A673 (cell line): ENCODE data around the gene TTYH3. TPM values are rescaled to one million over a fixed set of nuclear protein-coding genes. Genes with fewer than 3 reads are reported as not detected.
A peak's percentile ranks its signal among the peaks of the same experiment; 100 is the strongest.

Experiments used
- BruUV-seq: library from RNA; stranded (reverse); fragments of 400-500 nt; replicated peaks from 2 replicates; lab custom pipeline; 2021; lab: Mats Ljungman, UMichigan
- CTCF ChIA-PET: fragments of 300-600 bp; sonication (Branson Sonifier 250); formaldehyde crosslinking; loops from one replicate; lab custom pipeline; 2022; ENCODE audit warnings: antibody characterized with exemption; lab: Charles Lee
- POLR2A ChIA-PET: fragments of 300-600 bp; sonication (Branson Sonifier 250); formaldehyde crosslinking; loops from one replicate; lab custom pipeline; 2022; ENCODE audit warnings: antibody characterized with exemption; ENCODE audit not compliant: low non-redundant PET; lab: Charles Lee
- DNase-seq: peaks from one replicate; pipeline ENCODE4 v3.0.0-alpha.2; 2015; ENCODE audit warnings: low spot score
- H3K27ac ChIP-seq: fragments of 200-600 bp; sonication (generic); 2 replicates; pipeline ENCODE4 v1.5.1; 2016; ENCODE audit warnings: mixed run types, low read depth, mild to moderate bottlenecking, mixed read lengths, antibody characterized with exemption, low read length; ENCODE audit not compliant: poor library complexity, severe bottlenecking
- H3K27me3 ChIP-seq: fragments of 200-600 bp; sonication (generic); replicated peaks from 2 replicates; pipeline ENCODE4 v1.6.1; 2017; ENCODE audit warnings: mixed run types, low read depth, mild to moderate bottlenecking, mixed read lengths, antibody characterized with exemption, low read length; ENCODE audit not compliant: insufficient read depth, poor library complexity
- H3K36me3 ChIP-seq: fragments of 200-600 bp; sonication (generic); 2 replicates; pipeline ENCODE4 v1.6.1; 2016; ENCODE audit warnings: mixed run types, mild to moderate bottlenecking, mixed read lengths, antibody characterized with exemption, low read length; ENCODE audit not compliant: insufficient read depth, poor library complexity, severe bottlenecking
- H3K4me1 ChIP-seq: fragments of 200-600 bp; sonication (generic); 2 replicates; pipeline ENCODE4 v1.6.1; 2017; ENCODE audit warnings: mixed run types, mild to moderate bottlenecking, mixed read lengths, antibody characterized with exemption, low read length; ENCODE audit not compliant: insufficient read depth, poor library complexity, severe bottlenecking
- H3K4me3 ChIP-seq: fragments of 200-600 bp; sonication (generic); 2 replicates; pipeline ENCODE4 v1.5.1; 2016; ENCODE audit warnings: low read depth, mixed run types, mild to moderate bottlenecking, mixed read lengths, low read length; ENCODE audit not compliant: poor library complexity, severe bottlenecking
- H3K9me3 ChIP-seq: fragments of 200-600 bp; sonication (generic); 2 replicates; pipeline ENCODE4 v1.6.1; 2016; ENCODE audit warnings: mixed run types, low read depth, mild to moderate bottlenecking, mixed read lengths, antibody characterized with exemption, low read length; ENCODE audit not compliant: poor library complexity, severe bottlenecking
- CTCF ChIP-seq: fragments of 300-800, 200-600 bp; sonication (generic); conservative IDR thresholded peaks from 2 replicates; pipeline ENCODE4 v1.5.1; 2017; ENCODE audit warnings: low read depth, mild to moderate bottlenecking, antibody characterized with exemption, low read length, moderate library complexity, mixed read lengths
- EZH2 ChIP-seq: fragments of 200-600 bp; sonication (generic); IDR thresholded peaks from 2 replicates; pipeline ENCODE4 v1.6.1; 2017; ENCODE audit warnings: borderline replicate concordance, low read depth, mild to moderate bottlenecking, mixed read lengths, antibody characterized with exemption, low read length; ENCODE audit not compliant: poor library complexity, severe bottlenecking
- intact Hi-C: fragments of 100-400 bp; cut with micrococcal nuclease; formaldehyde crosslinking; loops from one replicate; pipeline ENCODE4 v1.10.0; 2022; ENCODE audit not compliant: unreplicated experiment
- total RNA-seq: library from RNA; stranded (reverse); gene quantifications from 2 replicates; pipeline ENCODE4 v1.2.3, GENCODE V29; 2021

The TTYH3 gene
- total RNA-seq, 1 experiment from 2014 or later, result 248 TPM

DNA sequence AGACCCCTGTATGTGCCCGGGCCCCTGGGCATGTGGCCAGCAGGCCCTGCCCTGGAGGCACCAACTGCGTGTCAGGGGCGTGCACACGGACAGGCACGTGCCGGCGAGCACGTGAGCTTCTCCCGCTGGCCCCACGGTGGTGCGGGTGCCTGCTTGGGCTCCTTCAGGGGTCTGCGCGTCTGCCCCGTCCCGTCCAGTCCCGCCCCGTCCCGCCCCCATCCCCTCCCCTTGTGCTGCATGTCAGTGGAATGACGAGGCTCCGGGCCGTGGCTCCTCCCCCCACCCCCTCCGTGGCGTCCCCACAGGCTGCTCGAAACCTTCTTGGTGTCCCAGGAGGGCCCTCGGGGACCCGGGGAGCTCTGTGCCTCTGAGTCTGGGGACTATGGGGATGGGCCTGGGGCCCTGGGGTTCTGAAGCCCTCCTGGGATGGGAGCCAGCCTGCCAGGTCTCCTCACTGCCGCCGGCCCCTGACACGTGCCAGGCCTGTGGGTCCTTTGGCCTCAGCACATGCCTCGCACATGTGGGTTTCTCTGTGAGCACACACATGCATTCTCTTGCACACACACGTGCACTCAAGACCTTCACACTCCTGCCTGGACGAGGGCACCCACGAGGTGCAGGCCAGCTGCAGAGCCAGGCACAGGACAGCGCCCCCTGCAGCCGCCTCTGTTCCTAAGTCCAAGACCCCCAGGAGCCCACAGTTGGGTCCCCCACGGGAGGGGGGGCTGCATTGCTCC lies 28.7 kb downstream of the TTYH3 start:
- peak; percentile 47 for DNase-seq
- Histone ChIP-seq H3K4me3 (no peak overlapping the region), H3K9me3 (no peaks in the 10 kb centered on the region), H3K4me1 (no peaks in the 10 kb centered on the region), H3K27ac (no peak overlapping the region), H3K27me3 (no peaks in the 10 kb centered on the region), H3K36me3 (peaks cover 34% of the 10 kb centered on the region)
- TF ChIP-seq CTCF (peak; percentile 48), EZH2 (no peak)
- POLR2A ChIA-PET, result no interaction called here
- intact Hi-C loops, result no loop called here
- CTCF ChIA-PET, result no interaction called here
- BruUV-seq, result no TSS peak

DNA sequence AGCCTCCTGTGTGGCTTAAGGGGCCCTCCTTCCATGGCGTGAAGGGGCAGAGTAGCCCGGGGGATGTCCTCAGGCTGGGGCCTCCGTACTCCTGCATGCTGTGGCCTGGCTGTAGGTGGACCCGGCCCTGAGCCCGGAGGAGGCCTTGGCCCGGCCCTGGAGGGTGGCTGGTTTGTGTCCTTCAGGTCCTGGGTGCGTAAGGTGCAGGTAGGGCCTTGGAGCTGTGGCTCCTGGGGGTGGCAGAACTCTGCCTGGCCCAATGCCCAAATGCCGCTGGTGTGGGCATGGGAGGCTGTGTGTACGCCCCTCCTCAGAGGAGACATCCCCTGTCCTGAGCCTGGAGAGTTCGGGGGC lies 29.3 kb downstream of the TTYH3 start:
- no peaks in the 10 kb centered on the region for H3K27me3 ChIP-seq
- H3K9me3 ChIP-seq, result no peaks in the 10 kb centered on the region
- no peaks in the 10 kb centered on the region for H3K4me1 ChIP-seq
- TF ChIP-seq CTCF (0 out of 2 replicates have a peak, but pooled peaks have one; percentile 5), EZH2 (no peak)
- H3K27ac ChIP-seq, result no peak overlapping the region
- intact Hi-C loops, result no loop called here
- H3K36me3 ChIP-seq, result peaks cover 30% of the 10 kb centered on the region
- DNase-seq, result no peak
- CTCF ChIA-PET, result no interaction called here
- no TSS peak for BruUV-seq
- POLR2A ChIA-PET, result no interaction called here
- no peak overlapping the region for H3K4me3 ChIP-seq

DNA sequence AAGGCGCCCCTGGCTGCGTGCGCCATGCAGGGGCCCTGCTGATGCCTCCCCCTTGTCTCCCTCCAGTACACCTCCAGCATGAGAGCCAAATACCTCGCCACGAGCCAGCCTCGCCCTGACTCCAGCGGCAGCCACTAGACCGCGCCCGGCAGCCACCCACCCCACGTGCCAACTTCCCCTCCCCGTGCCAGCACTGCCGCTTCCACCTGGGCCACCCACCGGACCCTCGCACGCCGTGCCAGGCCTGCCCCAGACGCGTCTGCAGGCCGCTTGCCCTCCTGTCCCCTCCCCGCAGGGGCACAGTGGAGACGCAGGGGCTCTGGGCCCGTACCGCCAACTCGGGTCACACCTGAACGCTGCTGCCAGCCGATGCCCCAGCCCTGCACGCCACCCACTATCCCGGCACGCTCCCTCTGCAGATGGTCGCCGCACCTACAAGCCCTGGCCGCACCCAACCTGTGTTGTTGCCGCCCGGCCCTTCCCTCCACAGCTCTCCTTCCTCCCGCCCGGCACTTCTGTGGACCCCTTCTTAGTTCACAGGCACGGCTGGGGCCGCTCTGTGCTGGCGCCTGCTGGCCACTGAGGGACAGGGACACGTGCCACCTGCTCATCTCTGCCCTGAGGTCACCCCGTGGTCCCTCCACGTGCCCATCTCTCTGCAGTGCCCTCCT lies 30.0 kb downstream of the TTYH3 start:
- peaks cover 30% of the 10 kb centered on the region for H3K36me3 ChIP-seq

More for the DNA sequence above, 30.0 kb downstream of the TTYH3 start:
- Histone ChIP-seq H3K9me3 (no peaks in the 10 kb centered on the region), H3K27ac (no peak overlapping the region), H3K4me1 (no peaks in the 10 kb centered on the region), H3K27me3 (no peaks in the 10 kb centered on the region), H3K4me3 (no peak overlapping the region)
- TF ChIP-seq CTCF (no peak), EZH2 (no peak)
- ChIA-PET POLR2A (no interaction called here), CTCF (no interaction called here)
- no peak for DNase-seq
- intact Hi-C loops, result no loop called here
- no TSS peak for BruUV-seq
